Liver (tissue), 3 donors: ENCODE results near the gene NPIPA5.
"Not testable (repeated sequence)": the region's sequence is repeated elsewhere in the genome, so short reads cannot be mapped to it uniquely, and the experiment has no call there.

Experiments
- CTCF ChIP-seq: fragments of 150-350 bp; IDR thresholded peaks from 2 replicates; pipeline ENCODE4 v1.5.1; 2017; ENCODE audit warnings: improper control_type of control experiment, low read depth, low read length; ENCODE audit not compliant: missing input control
- GABPA ChIP-seq, 2 donors: IDR thresholded peaks in 1 of 2; conservative IDR thresholded peaks in 1 of 2; 2 replicates each; pipeline ENCODE4 v1.6.1; 2016; ENCODE audit warnings: antibody characterized with exemption in 2 of 2, mild to moderate bottlenecking in 1 of 2, moderate library complexity in 1 of 2
- JUND ChIP-seq, 2 donors: IDR thresholded peaks; 2 replicates each; pipeline ENCODE4 v1.6.1; 2016; ENCODE audit warnings: antibody characterized with exemption in 2 of 2
- MAX ChIP-seq: IDR thresholded peaks from 2 replicates; pipeline ENCODE4 v1.6.1; 2016; ENCODE audit warnings: antibody characterized with exemption
- RAD21 ChIP-seq, 2 donors: IDR thresholded peaks; 2 replicates each; pipeline ENCODE4 v1.6.1; 2016; ENCODE audit warnings: antibody characterized with exemption in 2 of 2, mild to moderate bottlenecking in 2 of 2
- REST ChIP-seq: IDR thresholded peaks from 2 replicates; pipeline ENCODE4 v1.6.1; 2016; ENCODE audit warnings: antibody characterized with exemption, mild to moderate bottlenecking
- TAF1 ChIP-seq: conservative IDR thresholded peaks from 2 replicates; pipeline ENCODE4 v1.6.1; 2016; ENCODE audit warnings: antibody characterized with exemption, mild to moderate bottlenecking
- donor health status: healthy.
- donor health status: healthy.

GRCh38 chr16:15351251-15351650 is 26.8 kb downstream of the NPIPA5 start:
- not testable (repeated sequence) for TF ChIP-seq JUND (IDR thresholded peaks at IDR 0.05); CTCF; MAX; GABPA (IDR thresholded peaks at IDR 0.05 in 1 of 2, conservative IDR thresholded peaks at IDR 0.05 in 1 of 2); REST; TAF1; RAD21 (IDR thresholded peaks at IDR 0.05)
